Suprapubic skin (tissue), 4 donors: ENCODE measurements around the gene WWC2.

Experiments used
- CTCF ChIP-seq, 2 donors: fragments of 200-600 bp in 1 of 2; fragments of 450-650 bp in 1 of 2; sonication (generic) in 1 of 2; IDR thresholded peaks; one replicate each; pipeline ENCODE4 v1.5.1; 2016 to 2019; ENCODE audit warnings: antibody characterized with exemption in 2 of 2, mild to moderate bottlenecking in 1 of 2, moderate library complexity in 1 of 2
- POLR2A ChIP-seq, 2 donors: fragments of 450-650 bp; IDR thresholded peaks; one replicate each; pipeline ENCODE4 v1.6.1; 2017; ENCODE audit warnings: antibody characterized with exemption in 2 of 2, mild to moderate bottlenecking in 2 of 2, moderate library complexity in 2 of 2
- POLR2AphosphoS5 ChIP-seq, 3 donors: sonication (generic); formaldehyde crosslinking; IDR thresholded peaks; one replicate each; pipeline ENCODE4 v1.6.1; 2017; ENCODE audit warnings: antibody characterized with exemption in 3 of 3

- no peak for TF ChIP-seq CTCF (IDR thresholded peaks at IDR 0.05)
- no peak for TF ChIP-seq POLR2A (IDR thresholded peaks at IDR 0.05)
- no peak for TF ChIP-seq POLR2AphosphoS5 (IDR thresholded peaks at IDR 0.05)
Measured at GRCh38 chr4:183142571-183143550, 43.8 kb downstream of the WWC2 start.
